Stomach smooth muscle (tissue), 2 donors: ENCODE measurements around the gene ELAVL2.
"Not testable (repeated sequence)": the region's sequence is repeated elsewhere in the genome, so short reads cannot be mapped to it uniquely, and the experiment has no call there.

Experiments
- H3K27ac ChIP-seq: one replicate; pipeline ENCODE4 v1.7.0; 2013; ENCODE audit warnings: mild to moderate bottlenecking, low read length, inconsistent platforms
- H3K27me3 ChIP-seq, 2 donors: one replicate each; pipeline ENCODE4 v1.7.0; 2013; ENCODE audit warnings: low read length in 2 of 2; ENCODE audit not compliant: insufficient read depth in 2 of 2, control insufficient read depth in 1 of 2
- H3K36me3 ChIP-seq, 2 donors: one replicate each; pipeline ENCODE4 v1.7.0; 2013; ENCODE audit warnings: low read length in 2 of 2; ENCODE audit not compliant: control insufficient read depth in 2 of 2, insufficient read depth in 2 of 2
- H3K4me1 ChIP-seq: one replicate; pipeline ENCODE4 v1.7.0; 2013; ENCODE audit warnings: low read length; ENCODE audit not compliant: control insufficient read depth, insufficient read depth
- H3K4me3 ChIP-seq, 2 donors: one replicate each; pipeline ENCODE4 v1.7.0; 2013; ENCODE audit warnings: low read length in 2 of 2
- H3K9ac ChIP-seq, 2 donors: one replicate each; pipeline ENCODE4 v1.7.0; 2013; ENCODE audit warnings: low read length in 2 of 2, mild to moderate bottlenecking in 1 of 2
- H3K9me3 ChIP-seq, 2 donors: one replicate each; pipeline ENCODE4 v1.7.0; 2013; ENCODE audit warnings: low read length in 2 of 2; ENCODE audit not compliant: control insufficient read depth in 2 of 2
- donor health status: healthy.
- donor health status: Pancreatic carcinoma.

Gene ELAVL2

DNA sequence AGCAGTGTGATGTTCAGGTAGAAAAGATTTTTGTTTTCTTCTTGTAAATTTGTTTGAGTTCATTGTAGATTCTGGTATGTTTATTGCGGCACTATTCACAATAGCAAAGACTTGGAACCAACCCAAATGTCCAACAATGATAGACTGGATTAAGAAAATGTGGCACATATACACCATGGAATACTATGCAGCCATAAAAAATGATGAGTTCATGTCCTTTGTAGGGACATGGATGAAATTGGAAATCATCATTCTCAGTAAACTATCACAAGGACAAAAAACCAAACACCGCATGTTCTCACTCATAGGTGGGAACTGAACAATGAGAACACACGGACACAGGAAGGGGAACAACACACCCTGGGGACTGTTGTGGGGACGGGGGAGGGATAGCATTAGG is 103.0 kb downstream of the ELAVL2 start:
- not testable (repeated sequence) for H3K4me1 ChIP-seq, H3K27me3 ChIP-seq, H3K4me3 ChIP-seq, H3K27ac ChIP-seq, H3K9me3 ChIP-seq, H3K36me3 ChIP-seq, H3K9ac ChIP-seq

DNA sequence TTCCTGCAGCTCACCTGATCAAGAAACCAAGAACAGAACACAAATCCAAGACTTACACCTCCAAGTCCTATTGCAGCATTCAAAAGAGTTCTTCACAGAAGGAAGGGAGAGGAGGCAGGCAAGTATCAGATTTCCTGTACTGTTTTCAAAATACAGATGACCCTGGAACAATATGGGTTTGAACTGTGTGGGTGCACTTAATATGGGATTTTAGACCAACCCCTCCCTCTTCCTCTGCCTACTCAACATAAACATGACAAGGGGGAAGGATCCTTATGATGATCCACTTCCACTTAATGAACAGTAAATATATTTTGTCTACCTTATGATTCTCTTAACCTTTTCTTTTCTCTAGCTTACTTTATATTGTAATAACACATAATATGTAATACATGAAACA is 104.6 kb downstream of the ELAVL2 start:
- Histone ChIP-seq H3K4me3 (no peak overlapping the region), H3K9ac (no peak overlapping the region), H3K36me3 (no peaks in the 10 kb centered on the region), H3K27me3 (no peaks in the 10 kb centered on the region), H3K4me1 (no peaks in the 10 kb centered on the region), H3K9me3 (no peaks in the 10 kb centered on the region), H3K27ac (no peak overlapping the region)

DNA sequence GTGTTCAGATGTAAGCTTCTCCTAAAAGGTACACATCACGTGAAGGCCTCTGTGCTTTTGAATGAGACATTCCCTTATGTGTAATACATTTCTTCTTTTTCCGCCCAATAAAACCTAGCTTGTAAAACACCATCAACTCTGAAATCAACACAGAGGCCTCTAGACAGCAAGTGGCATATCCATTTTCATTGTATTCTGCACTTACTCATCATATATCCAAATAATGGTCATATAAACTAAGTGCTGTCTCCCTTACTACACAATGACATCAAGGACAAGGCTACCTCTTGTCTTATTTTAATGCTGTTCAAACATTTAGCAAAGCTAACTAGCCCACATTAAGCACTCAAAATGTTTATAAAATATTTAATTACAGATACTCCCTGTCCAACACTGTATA is 108.5 kb downstream of the ELAVL2 start:
- no peak overlapping the region for H3K4me3 ChIP-seq
- no peaks in the 10 kb centered on the region for H3K36me3 ChIP-seq
- H3K4me1 ChIP-seq, result no peaks in the 10 kb centered on the region
- no peaks in the 10 kb centered on the region for H3K27me3 ChIP-seq
- H3K27ac ChIP-seq, result no peak overlapping the region
- no peak overlapping the region for H3K9ac ChIP-seq
- H3K9me3 ChIP-seq, result no peaks in the 10 kb centered on the region

GRCh38 chr9:23707249-23707648 is 118.8 kb downstream of the ELAVL2 start:
- no peak overlapping the region for H3K4me3 ChIP-seq
- H3K9me3 ChIP-seq, result peaks cover 0 to 2% of the 10 kb centered on the region in 2 donors
- no peaks in the 10 kb centered on the region for H3K36me3 ChIP-seq
- H3K9ac ChIP-seq, result no peak overlapping the region
- H3K27ac ChIP-seq, result no peak overlapping the region
- H3K27me3 ChIP-seq, result no peaks in the 10 kb centered on the region
- H3K4me1 ChIP-seq, result no peaks in the 10 kb centered on the region

- H3K27me3 ChIP-seq, result no peaks in the 10 kb centered on the region
- H3K4me1 ChIP-seq, result no peaks in the 10 kb centered on the region
- H3K9me3 ChIP-seq, result peaks cover 0 to 2% of the 10 kb centered on the region in 2 donors
- H3K27ac ChIP-seq, result no peak overlapping the region
- no peaks in the 10 kb centered on the region for H3K36me3 ChIP-seq
- no peak overlapping the region for H3K4me3 ChIP-seq
- H3K9ac ChIP-seq, result no peak overlapping the region
Measured at GRCh38 chr9:23702311-23702922, 123.6 kb downstream of the ELAVL2 start.

- H3K9ac ChIP-seq, result no peak overlapping the region
- H3K9me3 ChIP-seq, result peaks cover 0 to 2% of the 10 kb centered on the region in 2 donors
- H3K4me1 ChIP-seq, result no peaks in the 10 kb centered on the region
- no peak overlapping the region for H3K27ac ChIP-seq
- H3K36me3 ChIP-seq, result no peaks in the 10 kb centered on the region
- no peak overlapping the region for H3K4me3 ChIP-seq
- H3K27me3 ChIP-seq, result no peaks in the 10 kb centered on the region
Measured at GRCh38 chr9:23701291-23701690, 124.7 kb downstream of the ELAVL2 start.

DNA sequence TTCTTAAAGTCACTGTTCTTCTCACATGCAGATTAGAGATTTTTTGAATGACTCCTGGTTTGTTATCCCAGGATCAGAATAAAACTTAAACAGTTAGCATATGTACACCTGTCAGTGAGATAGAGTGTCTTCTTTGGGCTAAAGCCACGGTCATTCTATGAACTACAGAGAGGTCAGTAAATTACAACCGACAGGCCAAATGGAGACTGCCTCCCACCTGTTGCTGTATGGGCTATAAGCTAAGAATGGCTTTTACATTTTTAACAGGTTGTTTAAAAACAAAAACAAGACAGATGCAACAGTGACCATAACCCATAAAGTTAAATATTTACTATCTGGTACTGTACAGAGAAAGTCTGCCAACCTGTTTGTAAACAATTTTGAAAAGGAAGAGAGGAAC is 125.7 kb downstream of the ELAVL2 start:
- no peaks in the 10 kb centered on the region for H3K36me3 ChIP-seq

GRCh38 chr9:23698161-23698560 is 127.9 kb downstream of the ELAVL2 start:
- no peak overlapping the region for H3K9ac ChIP-seq
- no peaks in the 10 kb centered on the region for H3K36me3 ChIP-seq
- no peaks in the 10 kb centered on the region for H3K27me3 ChIP-seq
- H3K27ac ChIP-seq, result no peak overlapping the region
- no peak overlapping the region for H3K4me3 ChIP-seq
- H3K9me3 ChIP-seq, result no peaks in the 10 kb centered on the region
- H3K4me1 ChIP-seq, result no peaks in the 10 kb centered on the region

More for the DNA sequence above, 125.7 kb downstream of the ELAVL2 start:
- Histone ChIP-seq H3K9me3 (peaks cover 0 to 2% of the 10 kb centered on the region in 2 donors), H3K4me3 (no peak overlapping the region), H3K27me3 (no peaks in the 10 kb centered on the region), H3K27ac (no peak overlapping the region), H3K9ac (no peak overlapping the region), H3K4me1 (no peaks in the 10 kb centered on the region)

- no peaks in the 10 kb centered on the region for H3K4me1 ChIP-seq
- no peak overlapping the region for H3K27ac ChIP-seq
- no peak overlapping the region for H3K9ac ChIP-seq
- no peaks in the 10 kb centered on the region for H3K27me3 ChIP-seq
- no peaks in the 10 kb centered on the region for H3K36me3 ChIP-seq
- H3K9me3 ChIP-seq, result no peaks in the 10 kb centered on the region
- no peak overlapping the region for H3K4me3 ChIP-seq
Measured at GRCh38 chr9:23695572-23695971, 130.5 kb downstream of the ELAVL2 start.

GRCh38 chr9:23693374-23693773 is 132.7 kb downstream of the ELAVL2 start:
- Histone ChIP-seq H3K4me1 (no peaks in the 10 kb centered on the region), H3K36me3 (no peaks in the 10 kb centered on the region), H3K9me3 (no peaks in the 10 kb centered on the region), H3K4me3 (no peak overlapping the region), H3K27ac (no peak overlapping the region), H3K9ac (no peak overlapping the region), H3K27me3 (no peaks in the 10 kb centered on the region)

DNA sequence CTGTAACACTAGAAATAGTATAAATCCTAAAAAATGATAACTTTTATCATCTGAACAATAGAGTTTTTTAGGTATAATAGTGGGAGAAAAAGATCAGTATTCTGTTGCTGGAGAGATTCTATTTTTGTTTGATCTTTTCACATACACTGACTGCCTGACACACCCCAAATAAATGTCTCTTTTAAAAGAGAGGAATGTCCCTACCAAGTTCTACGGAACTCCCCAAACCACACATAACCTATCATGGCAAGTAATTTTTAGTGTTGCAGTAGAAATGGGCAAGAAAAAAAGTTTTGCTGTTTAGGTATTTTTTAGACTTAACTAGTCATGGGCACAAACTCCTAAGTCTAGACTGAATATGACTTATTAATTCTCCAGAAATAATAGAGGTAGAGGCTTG is 139.1 kb downstream of the ELAVL2 start:
- no peak overlapping the region for H3K27ac ChIP-seq
- no peaks in the 10 kb centered on the region for H3K27me3 ChIP-seq
- no peak overlapping the region for H3K4me3 ChIP-seq
- H3K9ac ChIP-seq, result no peak overlapping the region
- H3K36me3 ChIP-seq, result no peaks in the 10 kb centered on the region
- no peaks in the 10 kb centered on the region for H3K4me1 ChIP-seq
- H3K9me3 ChIP-seq, result no peaks in the 10 kb centered on the region
